Measurements from ENCODE around the gene GPR108.
"Not testable (repeated sequence)": the region's sequence is repeated elsewhere in the genome, so short reads cannot be mapped to it uniquely, and the experiment has no call there.

GPR108 gene

GRCh38 chr19:6713773-6714692 lies 23.3 kb downstream of the GPR108 start:
- Mint-ChIP-seq H3K4me3 (no peak overlapping the region), H3K27ac (no peak overlapping the region), H3K9me3 (no peaks in the 10 kb centered on the region), H3K36me3 (ENCODE audit: low read depth) (no peaks in the 10 kb centered on the region), H3K4me1 (ENCODE audit: low read depth) (peaks cover 14% of the 10 kb centered on the region), H3K27me3 (peaks cover 26% of the 10 kb centered on the region)
- DNase-seq: no peak

GRCh38 chr19:6712692-6713670 lies 24.4 kb downstream of the GPR108 start:
- H3K4me1 Mint-ChIP-seq (ENCODE audit: low read depth): peaks cover 14% of the 10 kb centered on the region
- no peak overlapping the region for H3K4me3 Mint-ChIP-seq
- no peaks in the 10 kb centered on the region for H3K9me3 Mint-ChIP-seq
- H3K36me3 Mint-ChIP-seq (ENCODE audit: low read depth): no peaks in the 10 kb centered on the region
- H3K27me3 Mint-ChIP-seq: peaks cover 34% of the 10 kb centered on the region
- no peak for DNase-seq
- no peak overlapping the region for H3K27ac Mint-ChIP-seq

- no peak overlapping the region for H3K4me3 Mint-ChIP-seq
- DNase-seq: no peak
- H3K27me3 Mint-ChIP-seq: peaks cover 34% of the 10 kb centered on the region
- no peak overlapping the region for H3K27ac Mint-ChIP-seq
- peaks cover 9% of the 10 kb centered on the region for H3K4me1 Mint-ChIP-seq (ENCODE audit: low read depth)
- no peaks in the 10 kb centered on the region for H3K9me3 Mint-ChIP-seq
- H3K36me3 Mint-ChIP-seq (ENCODE audit: low read depth): no peaks in the 10 kb centered on the region
Observed at GRCh38 chr19:6712231-6712630, 25.1 kb downstream of the GPR108 start.

- Mint-ChIP-seq H3K36me3 (ENCODE audit: low read depth) (no peaks in the 10 kb centered on the region), H3K9me3 (no peaks in the 10 kb centered on the region), H3K27ac (no peak overlapping the region), H3K27me3 (peaks cover 34% of the 10 kb centered on the region), H3K4me1 (ENCODE audit: low read depth) (peaks cover 9% of the 10 kb centered on the region), H3K4me3 (no peak overlapping the region)
- DNase-seq: no peak
Observed at GRCh38 chr19:6711605-6712004, 25.8 kb downstream of the GPR108 start.

- Mint-ChIP-seq H3K36me3 (ENCODE audit: low read depth) (no peaks in the 10 kb centered on the region), H3K27ac (no peak overlapping the region), H3K4me1 (ENCODE audit: low read depth) (peaks cover 9% of the 10 kb centered on the region), H3K9me3 (no peaks in the 10 kb centered on the region), H3K27me3 (peaks cover 34% of the 10 kb centered on the region), H3K4me3 (no peak overlapping the region)
- DNase-seq: no peak
Observed at GRCh38 chr19:6711078-6711361, 26.4 kb downstream of the GPR108 start.

GRCh38 chr19:6710273-6711077 lies 26.9 kb downstream of the GPR108 start:
- H3K27me3 Mint-ChIP-seq: peaks cover 34% of the 10 kb centered on the region
- DNase-seq: no peak
- peaks cover 9% of the 10 kb centered on the region for H3K4me1 Mint-ChIP-seq (ENCODE audit: low read depth)
- no peak overlapping the region for H3K27ac Mint-ChIP-seq
- no peaks in the 10 kb centered on the region for H3K36me3 Mint-ChIP-seq (ENCODE audit: low read depth)
- H3K4me3 Mint-ChIP-seq: no peak overlapping the region
- H3K9me3 Mint-ChIP-seq: no peaks in the 10 kb centered on the region

GRCh38 chr19:6709549-6709948 lies 27.8 kb downstream of the GPR108 start:
- Mint-ChIP-seq H3K27ac (no peak overlapping the region), H3K27me3 (peaks cover 34% of the 10 kb centered on the region), H3K4me3 (no peak overlapping the region), H3K9me3 (no peaks in the 10 kb centered on the region), H3K4me1 (ENCODE audit: low read depth) (peaks cover 9% of the 10 kb centered on the region), H3K36me3 (ENCODE audit: low read depth) (no peaks in the 10 kb centered on the region)
- no peak for DNase-seq

- not testable (repeated sequence) for H3K4me3 Mint-ChIP-seq; H3K36me3 Mint-ChIP-seq (ENCODE audit: low read depth); H3K27ac Mint-ChIP-seq; DNase-seq; H3K9me3 Mint-ChIP-seq; H3K4me1 Mint-ChIP-seq (ENCODE audit: low read depth)
- peaks cover 34% of the 10 kb centered on the region for H3K27me3 Mint-ChIP-seq
Observed at GRCh38 chr19:6708913-6709312, 28.5 kb downstream of the GPR108 start.

GRCh38 chr19:6708346-6708745 lies 29.0 kb downstream of the GPR108 start:
- Mint-ChIP-seq H3K4me1 (ENCODE audit: low read depth) (peaks cover 9% of the 10 kb centered on the region), H3K27ac (no peak overlapping the region), H3K27me3 (peaks cover 34% of the 10 kb centered on the region), H3K36me3 (ENCODE audit: low read depth) (no peaks in the 10 kb centered on the region), H3K9me3 (no peaks in the 10 kb centered on the region), H3K4me3 (no peak overlapping the region)
- no peak for DNase-seq

- Mint-ChIP-seq H3K9me3 (no peaks in the 10 kb centered on the region), H3K4me1 (ENCODE audit: low read depth) (peaks cover 9% of the 10 kb centered on the region), H3K4me3 (no peak overlapping the region), H3K36me3 (ENCODE audit: low read depth) (no peaks in the 10 kb centered on the region), H3K27ac (no peak overlapping the region), H3K27me3 (peaks cover 34% of the 10 kb centered on the region)
- no peak for DNase-seq
Observed at GRCh38 chr19:6707658-6708018, 29.7 kb downstream of the GPR108 start.

GRCh38 chr19:6707011-6707657 lies 30.2 kb downstream of the GPR108 start:
- peaks cover 34% of the 10 kb centered on the region for H3K27me3 Mint-ChIP-seq
- H3K4me3 Mint-ChIP-seq: no peak overlapping the region

GRCh38 chr19:6706633-6706958 lies 30.8 kb downstream of the GPR108 start:
- H3K4me1 Mint-ChIP-seq (ENCODE audit: low read depth): peaks cover 9% of the 10 kb centered on the region
- H3K36me3 Mint-ChIP-seq (ENCODE audit: low read depth): no peaks in the 10 kb centered on the region
- no peaks in the 10 kb centered on the region for H3K9me3 Mint-ChIP-seq
- peaks cover 32% of the 10 kb centered on the region for H3K27me3 Mint-ChIP-seq
- H3K27ac Mint-ChIP-seq: no peak overlapping the region
- DNase-seq: no peak
- no peak overlapping the region for H3K4me3 Mint-ChIP-seq

More at GRCh38 chr19:6707011-6707657, 30.2 kb downstream of the GPR108 start:
- H3K9me3 Mint-ChIP-seq: no peaks in the 10 kb centered on the region
- H3K27ac Mint-ChIP-seq: no peak overlapping the region
- no peak for DNase-seq
- H3K36me3 Mint-ChIP-seq (ENCODE audit: low read depth): no peaks in the 10 kb centered on the region
- peaks cover 9% of the 10 kb centered on the region for H3K4me1 Mint-ChIP-seq (ENCODE audit: low read depth)

- H3K36me3 Mint-ChIP-seq (ENCODE audit: low read depth): no peaks in the 10 kb centered on the region
- peaks cover 9% of the 10 kb centered on the region for H3K4me1 Mint-ChIP-seq (ENCODE audit: low read depth)
- DNase-seq: no peak
- H3K27ac Mint-ChIP-seq: no peak overlapping the region
- no peaks in the 10 kb centered on the region for H3K9me3 Mint-ChIP-seq
- H3K27me3 Mint-ChIP-seq: peaks cover 27% of the 10 kb centered on the region
- no peak overlapping the region for H3K4me3 Mint-ChIP-seq
Observed at GRCh38 chr19:6705931-6706632, 31.3 kb downstream of the GPR108 start.
